H9 (cell line): Measurements from ENCODE around the gene AQP5. TPM values are rescaled to one million over a fixed set of nuclear protein-coding genes. Genes with fewer than 3 reads are reported as not detected.

Source experiments
- DNase-seq: peaks from one replicate; pipeline ENCODE4 v3.0.0-alpha.2; 2017
- H2AFZ ChIP-seq: one replicate; pipeline ENCODE4 v1.6.1; 2013; ENCODE audit warnings: mild to moderate bottlenecking, low read length, control low read depth, moderate library complexity
- H2AK5ac ChIP-seq: 2 replicates; pipeline ENCODE4 v1.6.1; 2013; ENCODE audit warnings: low read length, control low read depth, mixed read lengths; ENCODE audit not compliant: insufficient read length
- H2BK120ac ChIP-seq: one replicate; pipeline ENCODE4 v1.6.1; 2013; ENCODE audit warnings: low read depth, mild to moderate bottlenecking, low read length, control low read depth, inconsistent platforms; ENCODE audit not compliant: poor library complexity, severe bottlenecking
- H2BK12ac ChIP-seq: 2 replicates; pipeline ENCODE4 v1.6.1; 2013; ENCODE audit warnings: low read length, control low read depth, mixed read lengths, low read depth; ENCODE audit not compliant: insufficient read length
- H2BK15ac ChIP-seq: 2 replicates; pipeline ENCODE4 v1.6.1; 2013; ENCODE audit warnings: low read depth, low read length, control low read depth
- H2BK20ac ChIP-seq: one replicate; pipeline ENCODE4 v1.6.1; 2013; ENCODE audit warnings: low read depth, mild to moderate bottlenecking, low read length, control low read depth, inconsistent platforms; ENCODE audit not compliant: poor library complexity, severe bottlenecking
- H2BK5ac ChIP-seq: 2 replicates; pipeline ENCODE4 v1.6.1; 2013; ENCODE audit warnings: low read length, control low read depth, mixed read lengths; ENCODE audit not compliant: insufficient read length
- H3K14ac ChIP-seq: 2 replicates; pipeline ENCODE4 v1.6.1; 2013; ENCODE audit warnings: low read length, control low read depth; ENCODE audit not compliant: insufficient read depth
- H3K18ac ChIP-seq: 2 replicates; pipeline ENCODE4 v1.6.1; 2013; ENCODE audit warnings: low read depth, mild to moderate bottlenecking, mixed read lengths, low read length, control low read depth; ENCODE audit not compliant: insufficient read length
- H3K23ac ChIP-seq: 2 replicates; pipeline ENCODE4 v1.6.1; 2013; ENCODE audit warnings: low read length, control low read depth, mixed read lengths, low read depth; ENCODE audit not compliant: insufficient read length
- H3K23me2 ChIP-seq: 2 replicates; pipeline ENCODE4 v1.6.1; 2013; ENCODE audit warnings: low read depth, mild to moderate bottlenecking, mixed read lengths, low read length, control low read depth; ENCODE audit not compliant: insufficient read length, poor library complexity, severe bottlenecking
- H3K27ac ChIP-seq: 2 replicates; pipeline ENCODE4 v1.5.1; 2013; ENCODE audit warnings: low read length, control low read depth, mixed read lengths, low read depth; ENCODE audit not compliant: insufficient read length
- H3K27me3 ChIP-seq: 2 replicates; pipeline ENCODE4 v1.6.1; 2013; ENCODE audit warnings: low read length, control low read depth, inconsistent platforms; ENCODE audit not compliant: insufficient read depth
- H3K4ac ChIP-seq: 2 replicates; pipeline ENCODE4 v1.6.1; 2013; ENCODE audit warnings: low read depth, mild to moderate bottlenecking, control low read depth, inconsistent platforms, low read length, moderate library complexity
- H3K4me1 ChIP-seq: 2 replicates; pipeline ENCODE4 v1.6.1; 2013; ENCODE audit warnings: low read length, control low read depth, inconsistent platforms; ENCODE audit not compliant: insufficient read depth
- H3K4me2 ChIP-seq: 2 replicates; pipeline ENCODE4 v1.6.1; 2013; ENCODE audit warnings: low read length, control low read depth, mixed read lengths; ENCODE audit not compliant: insufficient read length, insufficient read depth
- H3K56ac ChIP-seq: 2 replicates; pipeline ENCODE4 v1.6.1; 2013; ENCODE audit warnings: low read depth, mild to moderate bottlenecking, mixed read lengths, low read length, control low read depth; ENCODE audit not compliant: insufficient read length
- H3K79me1 ChIP-seq: 2 replicates; pipeline ENCODE4 v1.6.1; 2013; ENCODE audit warnings: low read depth, mild to moderate bottlenecking, moderate library complexity, low read length, control low read depth, inconsistent platforms; ENCODE audit not compliant: insufficient read depth, poor library complexity, severe bottlenecking
- H3K79me2 ChIP-seq: 2 replicates; pipeline ENCODE4 v1.6.1; 2013; ENCODE audit warnings: low read length, control low read depth, inconsistent platforms; ENCODE audit not compliant: insufficient read depth
- H3K9ac ChIP-seq: 2 replicates; pipeline ENCODE4 v1.6.1; 2013; ENCODE audit warnings: low read length, control low read depth, mixed read lengths; ENCODE audit not compliant: insufficient read length; ENCODE audit errors: extremely low read depth
- H3K9me3 ChIP-seq: one replicate; pipeline ENCODE4 v1.6.1; 2013; ENCODE audit warnings: low read depth, low read length, inconsistent platforms; ENCODE audit not compliant: control insufficient read depth
- H3T11ph ChIP-seq: one replicate; pipeline ENCODE4 v1.6.1; 2013; ENCODE audit warnings: mild to moderate bottlenecking, low read length, control low read depth, inconsistent platforms
- H4K20me1 ChIP-seq: one replicate; pipeline ENCODE4 v1.6.1; 2013; ENCODE audit not compliant: control insufficient read depth, insufficient read length, insufficient read depth
- H4K5ac ChIP-seq: 2 replicates; pipeline ENCODE4 v1.6.1; 2013; ENCODE audit warnings: low read depth, mild to moderate bottlenecking, mixed read lengths, low read length, control low read depth; ENCODE audit not compliant: insufficient read length
- H4K8ac ChIP-seq: replicated peaks from 2 replicates; pipeline ENCODE4 v1.6.1; 2013; ENCODE audit warnings: low read length, control low read depth, mixed read lengths, low read depth; ENCODE audit not compliant: insufficient read length
- H4K91ac ChIP-seq: 2 replicates; pipeline ENCODE4 v1.6.1; 2013; ENCODE audit warnings: low read depth, mild to moderate bottlenecking, moderate library complexity, mixed read lengths, low read length, control low read depth; ENCODE audit not compliant: insufficient read length
- H3K27ac Mint-ChIP-seq, 3 experiments: 2 replicates in 2 of 3; 3 replicates in 1 of 3; pipeline ENCODE4 v1.8.0; 2020 to 2021; ENCODE audit warnings: mixed read lengths in 3 of 3, mild to moderate bottlenecking in 1 of 3, moderate library complexity in 1 of 3
- H3K27me3 Mint-ChIP-seq: 2 replicates; pipeline ENCODE4 v1.8.0; 2021; ENCODE audit warnings: low read depth, mild to moderate bottlenecking, moderate library complexity, mixed read lengths
- H3K36me3 Mint-ChIP-seq, 3 experiments: 2 replicates in 2 of 3; 3 replicates in 1 of 3; pipeline ENCODE4 v1.8.0; 2020 to 2021; ENCODE audit warnings: low read depth in 3 of 3, mixed read lengths in 3 of 3; ENCODE audit not compliant: insufficient read depth in 1 of 3
- H3K4me1 Mint-ChIP-seq, 2 experiments: 2 replicates each; pipeline ENCODE4 v1.8.0; 2020; ENCODE audit warnings: mixed read lengths in 2 of 2
- H3K4me3 Mint-ChIP-seq, 2 experiments: 2 replicates in 1 of 2; 3 replicates in 1 of 2; pipeline ENCODE4 v1.8.0; 2020 to 2021; ENCODE audit warnings: mild to moderate bottlenecking in 2 of 2, mixed read lengths in 2 of 2, moderate library complexity in 1 of 2
- H3K9me3 Mint-ChIP-seq, 2 experiments: 2 replicates in 1 of 2; 3 replicates in 1 of 2; pipeline ENCODE4 v1.8.0; 2020; ENCODE audit warnings: mild to moderate bottlenecking in 2 of 2, mixed read lengths in 2 of 2, moderate library complexity in 1 of 2
- WGBS: extraction: QIAGEN DNeasy Blood & Tissue Kit; methylation state at CpG from one replicate; pipeline ENCODE4 v1.1.7; 2013; ENCODE audit warnings: missing lambda C conversion rate, low lambda C conversion rate, mixed read lengths; ENCODE audit not compliant: insufficient read length; ENCODE audit errors: extremely low coverage; 5-methylcytosine and 5-hydroxymethylcytosine counted together
- total RNA-seq: library from RNA; stranded (reverse); gene quantifications from 2 replicates; pipeline ENCODE4 v1.2.1, GENCODE V29; 2021
- TF ChIP-seq, protein P1 (sequence below): fragments of 200-600 bp; sonication (generic); conservative IDR thresholded peaks from 3 replicates; pipeline ENCODE4 v1.8.0; 2021; ENCODE audit warnings: antibody characterized with exemption, mild to moderate bottlenecking

AQP5 gene
- total RNA-seq, 1 experiment from 2014 or later, result 2.8 TPM

DNA sequence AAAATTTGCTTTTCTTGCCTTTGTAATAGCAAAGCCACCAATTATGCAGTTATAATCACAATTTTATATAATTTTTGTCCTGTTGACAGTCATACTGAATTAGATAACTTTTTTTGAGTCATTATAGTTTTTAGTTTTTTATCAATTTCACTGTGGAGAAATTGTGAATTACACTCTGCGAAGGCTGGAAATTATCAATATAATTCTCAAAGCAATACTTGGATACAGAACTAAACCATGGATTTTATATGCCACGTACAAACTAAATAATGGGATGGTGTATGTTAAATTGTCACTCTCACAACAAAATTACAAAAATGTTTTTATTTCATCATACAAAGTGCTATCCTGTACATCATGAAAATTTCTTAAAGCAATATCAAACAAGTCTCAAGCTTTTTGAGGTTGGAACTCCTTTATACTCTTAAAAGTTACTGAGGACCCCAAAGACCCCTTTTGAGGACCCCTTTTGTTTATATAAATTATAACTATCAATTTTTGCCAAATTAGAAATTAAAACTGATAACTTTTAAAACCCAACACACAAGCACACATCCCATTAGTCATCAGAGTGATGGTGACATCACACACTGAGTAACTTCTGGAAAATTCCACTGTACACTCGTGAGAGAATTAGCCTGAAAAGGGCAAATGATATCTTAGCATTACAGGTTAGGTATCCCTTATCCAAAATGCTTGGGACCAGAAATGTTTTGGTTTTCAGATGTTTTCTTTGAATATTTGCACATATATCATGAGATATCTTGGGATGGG lies 31.0 kb upstream of the AQP5 start:
- H3T11ph ChIP-seq, result no peak overlapping the region
- Mint-ChIP-seq H3K4me3 (no peak overlapping the region), H3K36me3 (no peaks in the 10 kb centered on the region), H3K27ac (no peak overlapping the region), H3K4me1 (peaks cover 4 to 10% of the 10 kb centered on the region in 2 experiments), H3K9me3 (no peaks in the 10 kb centered on the region), H3K27me3 (peaks cover 7% of the 10 kb centered on the region)
- H3K79me1 ChIP-seq, result no peaks in the 10 kb centered on the region
- TF ChIP-seq, protein P1, sequence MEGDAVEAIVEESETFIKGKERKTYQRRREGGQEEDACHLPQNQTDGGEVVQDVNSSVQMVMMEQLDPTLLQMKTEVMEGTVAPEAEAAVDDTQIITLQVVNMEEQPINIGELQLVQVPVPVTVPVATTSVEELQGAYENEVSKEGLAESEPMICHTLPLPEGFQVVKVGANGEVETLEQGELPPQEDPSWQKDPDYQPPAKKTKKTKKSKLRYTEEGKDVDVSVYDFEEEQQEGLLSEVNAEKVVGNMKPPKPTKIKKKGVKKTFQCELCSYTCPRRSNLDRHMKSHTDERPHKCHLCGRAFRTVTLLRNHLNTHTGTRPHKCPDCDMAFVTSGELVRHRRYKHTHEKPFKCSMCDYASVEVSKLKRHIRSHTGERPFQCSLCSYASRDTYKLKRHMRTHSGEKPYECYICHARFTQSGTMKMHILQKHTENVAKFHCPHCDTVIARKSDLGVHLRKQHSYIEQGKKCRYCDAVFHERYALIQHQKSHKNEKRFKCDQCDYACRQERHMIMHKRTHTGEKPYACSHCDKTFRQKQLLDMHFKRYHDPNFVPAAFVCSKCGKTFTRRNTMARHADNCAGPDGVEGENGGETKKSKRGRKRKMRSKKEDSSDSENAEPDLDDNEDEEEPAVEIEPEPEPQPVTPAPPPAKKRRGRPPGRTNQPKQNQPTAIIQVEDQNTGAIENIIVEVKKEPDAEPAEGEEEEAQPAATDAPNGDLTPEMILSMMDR, result no peak
- H2BK12ac ChIP-seq, result no peak overlapping the region
- H4K5ac ChIP-seq, result no peak overlapping the region
- H3K18ac ChIP-seq, result no peak overlapping the region
- no peak overlapping the region for H2BK15ac ChIP-seq
- H2BK120ac ChIP-seq, result no peak overlapping the region
- H4K91ac ChIP-seq, result no peak overlapping the region
- no peak overlapping the region for H4K8ac ChIP-seq
- H3K79me2 ChIP-seq, result no peaks in the 10 kb centered on the region
- H3K9ac ChIP-seq, result no peak overlapping the region
- no peak overlapping the region for H3K27ac ChIP-seq
- H3K4me2 ChIP-seq, result no peak overlapping the region
- H3K4me1 ChIP-seq, result no peaks in the 10 kb centered on the region
- no CpG with 5 or more reads among the region's 3 CpGs for WGBS
- DNase-seq, result no peak
- H2BK20ac ChIP-seq, result no peak overlapping the region
- no peak overlapping the region for H2AFZ ChIP-seq
- H3K23me2 ChIP-seq, result no peaks in the 10 kb centered on the region
- no peak overlapping the region for H2BK5ac ChIP-seq
- H4K20me1 ChIP-seq, result no peaks in the 10 kb centered on the region
- H3K27me3 ChIP-seq, result no peaks in the 10 kb centered on the region
- H3K23ac ChIP-seq, result no peak overlapping the region
- H3K56ac ChIP-seq, result no peak overlapping the region
- no peak overlapping the region for H3K4ac ChIP-seq
- H3K14ac ChIP-seq, result no peak overlapping the region
- no peaks in the 10 kb centered on the region for H3K9me3 ChIP-seq
- H2AK5ac ChIP-seq, result no peak overlapping the region
